ENCODE data around the gene NISCH. TPM values are rescaled to one million over a fixed set of nuclear protein-coding genes. Genes with fewer than 3 reads are reported as not detected.

Gene NISCH
- total and polyA plus RNA-seq, 2 of the 8 experiments (the other 6 are each of a cell fraction or from before 2014, with no cell fraction given), result 71.2 to 71.9 TPM

- H2BK5ac ChIP-seq (ENCODE audit: low read depth, low read length), result no peak overlapping the region; the same call in 1 of the 2 replicates
- H2AFZ ChIP-seq (ENCODE audit: low read length), result no peak overlapping the region
- no peak overlapping the region for H4K8ac ChIP-seq (ENCODE audit: extremely low read depth, insufficient read depth, low read length)
- no peak overlapping the region for H3K14ac ChIP-seq (ENCODE audit: insufficient read length)
- H4K5ac ChIP-seq (ENCODE audit: insufficient read length, low read depth, low read length), result no peak overlapping the region
- H3K4me1 ChIP-seq (replicated peaks in 1 of 4; ENCODE audit: control insufficient read depth in 3 of 4, insufficient read depth in 4 of 4, low read length in 3 of 4), result peaks cover 0 to 9% (median 5%) of the 10 kb centered on the region in 4 experiments; a peak in 4 of 7 replicates
- POLR2A ChIA-PET (ENCODE audit: partially characterized antibody), result interaction anchor here (1.0 to 1.6 kb wide), 3 partner anchors 10 to 15 kb away, joined by 3 to 5 read pairs (median 5); no protein-coding TSS in a partner anchor
- no peak overlapping the region for H3K4ac ChIP-seq (replicated peaks; ENCODE audit: insufficient read length, low read depth, low read length)
- H3K4me2 ChIP-seq (ENCODE audit: insufficient read depth in 1 of 2, low read depth in 2 of 2, low read length in 2 of 2), result no peak overlapping the region
- H3K23ac ChIP-seq (ENCODE audit: insufficient read length), result no peak overlapping the region
- CTCF ChIA-PET (ENCODE audit: partially characterized antibody), result interaction anchor here (0.7 to 2.9 kb wide), 7 partner anchors 10 to 120 kb away, joined by 3 to 13 read pairs (median 4); no protein-coding TSS in a partner anchor
- no peaks in the 10 kb centered on the region for H3K36me3 ChIP-seq (ENCODE audit: control insufficient read depth in 2 of 4, insufficient read depth in 4 of 4, low read length in 3 of 4)
- H3K79me1 ChIP-seq (ENCODE audit: low read depth, low read length), result no peaks in the 10 kb centered on the region
- WGBS, 2 experiments (ENCODE audit: extremely low coverage in 1 of 2, insufficient coverage in 1 of 2, insufficient read length in 1 of 2, insufficient replicate concordance in 2 of 2, low coverage in 1 of 2, low lambda C conversion rate in 2 of 2, missing lambda C conversion rate in 1 of 2), result 92% methylated on average over 9 of the region's 10 CpGs; no CpG with 5 or more reads in 1 of the 2 experiments
- H2BK15ac ChIP-seq (ENCODE audit: low read length), result no peak overlapping the region
- H3K9ac ChIP-seq (replicated peaks in 1 of 4; ENCODE audit: extremely low read depth in 1 of 4, low read depth in 3 of 4, low read length in 3 of 4), result no peak overlapping the region; a peak in 1 of 7 replicates
- no peak overlapping the region for H2AK5ac ChIP-seq (ENCODE audit: low read depth, low read length)
- no peaks in the 10 kb centered on the region; a peak in 1 of 7 replicates for H3K27me3 ChIP-seq (replicated peaks in 1 of 4; ENCODE audit: control insufficient read depth in 3 of 4, extremely low read depth in 1 of 4, insufficient read depth in 3 of 4, low read length in 3 of 4)
- no peaks in the 10 kb centered on the region for H3K9me3 ChIP-seq (ENCODE audit: insufficient read depth in 2 of 2, low read depth in 1 of 2, low read length in 1 of 2)
- H2BK20ac ChIP-seq (ENCODE audit: low read length), result no peak overlapping the region
- no peak overlapping the region for H4K91ac ChIP-seq (replicated peaks; ENCODE audit: insufficient read length, low read length)
- no peak overlapping the region for H3K4me3 ChIP-seq (ENCODE audit: extremely low read depth in 1 of 4, insufficient read depth in 2 of 4, low read depth in 3 of 4, low read length in 4 of 4)
- H4K20me1 ChIP-seq (replicated peaks in 1 of 2; ENCODE audit: control insufficient read depth in 1 of 2, insufficient read depth in 2 of 2, low read length in 2 of 2), result no peaks in the 10 kb centered on the region
- no peak overlapping the region for H3K18ac ChIP-seq (ENCODE audit: extremely low read depth, low read length)
- DNase-seq (ENCODE audit: low read depth in 1 of 2, low spot score in 2 of 2) (no peak), FAIRE-seq (no peak)
- H3K56ac ChIP-seq (replicated peaks; ENCODE audit: insufficient read length, low read depth, low read length), result no peak overlapping the region
- no peak overlapping the region for H3K27ac ChIP-seq (ENCODE audit: low read depth, low read length)
- no peaks in the 10 kb centered on the region for H3K79me2 ChIP-seq (ENCODE audit: control insufficient read depth in 1 of 2, insufficient read depth in 2 of 2, low read length in 2 of 2)
- H2BK120ac ChIP-seq (replicated peaks; ENCODE audit: low read depth, low read length), result no peak overlapping the region
- H3K23me2 ChIP-seq (ENCODE audit: low read depth, low read length), result no peaks in the 10 kb centered on the region
- no peak overlapping the region for H2BK12ac ChIP-seq (ENCODE audit: low read depth, low read length)
- TF ChIP-seq JUND (IDR thresholded peaks at IDR 0.05; ENCODE audit: low read length) (no peak), SIX5 (IDR thresholded peaks at IDR 0.05; ENCODE audit: low read depth, low read length) (no peak), MAX (IDR thresholded peaks at IDR 0.05) (no peak), KDM4A (IDR thresholded peaks at IDR 0.05; ENCODE audit: low read depth, low read length, severe bottlenecking) (no peak), ATF2 (IDR thresholded peaks at IDR 0.05; ENCODE audit: low read length) (no peak), ZNF274 (IDR thresholded peaks at IDR 0.05; ENCODE audit: borderline replicate concordance, extremely low read depth, low read length) (no peak), SRF (IDR thresholded peaks at IDR 0.05; ENCODE audit: low read depth, low read length) (no peak), RFX5 (IDR thresholded peaks at IDR 0.05; ENCODE audit: borderline replicate concordance, low read depth, low read length) (no peak), CBX5 (IDR thresholded peaks at IDR 0.05; ENCODE audit: low read depth, low read length) (no peak), BCL11A (IDR thresholded peaks at IDR 0.05; ENCODE audit: low read depth in 2 of 2, low read length in 2 of 2) (no peak), TCF12 (IDR thresholded peaks at IDR 0.05; ENCODE audit: low read depth, low read length) (no peak), ATF3 (IDR thresholded peaks at IDR 0.05; ENCODE audit: insufficient read depth, low read depth, low read length) (no peak)
Observed at GRCh38 chr3:52504977-52505376, 49.6 kb downstream of the NISCH start.

Data from H1 (cell line).